WTC11 (cell line): ENCODE measurements around the gene NKAIN2.

Experiments used
- ATF6 ChIP-seq: sonication (generic); formaldehyde crosslinking; IDR thresholded peaks from 2 replicates; pipeline ENCODE4 v1.8.1; 2023; ENCODE audit warnings: mild to moderate bottlenecking, missing genetic modification reagents
- E2F1 ChIP-seq: sonication (generic); formaldehyde crosslinking; IDR thresholded peaks from 2 replicates; pipeline ENCODE4 v1.8.0; 2022; ENCODE audit warnings: mild to moderate bottlenecking, missing genetic modification reagents
- USF1 ChIP-seq: sonication (generic); formaldehyde crosslinking; IDR thresholded peaks from 2 replicates; pipeline ENCODE4 v1.8.0; 2022; ENCODE audit warnings: mild to moderate bottlenecking, missing genetic modification reagents

- TF ChIP-seq ATF6 (no peak), E2F1 (CRISPR knock-in tag) (no peak), USF1 (no peak)
These were observed 270.9 kb downstream of the NKAIN2 start for GRCh38 chr6:124074606-124075005.
